Muscle layer of duodenum (tissue), 2 donors: ENCODE measurements around the gene SLC17A2.
A peak's percentile ranks its signal among the peaks of the same experiment; 100 is the strongest.

Source experiments
- H3K27ac ChIP-seq: one replicate; pipeline ENCODE4 v1.7.0; 2013; ENCODE audit warnings: mild to moderate bottlenecking, low read length
- H3K27me3 ChIP-seq: one replicate; pipeline ENCODE4 v1.7.0; 2013; ENCODE audit warnings: low read depth, mild to moderate bottlenecking, control low read depth, low read length
- H3K36me3 ChIP-seq, 2 donors: one replicate each; pipeline ENCODE4 v1.7.0; 2013; ENCODE audit warnings: low read length in 2 of 2, control low read depth in 1 of 2, mild to moderate bottlenecking in 1 of 2; ENCODE audit not compliant: insufficient read depth in 2 of 2, control insufficient read depth in 1 of 2
- H3K4me1 ChIP-seq, 2 donors: one replicate each; pipeline ENCODE4 v1.7.0; 2013; ENCODE audit warnings: low read length in 2 of 2, mild to moderate bottlenecking in 2 of 2, control low read depth in 1 of 2, moderate library complexity in 1 of 2; ENCODE audit not compliant: insufficient read depth in 2 of 2, control insufficient read depth in 1 of 2
- H3K4me3 ChIP-seq, 2 donors: one replicate each; pipeline ENCODE4 v1.7.0; 2013; ENCODE audit warnings: low read length in 2 of 2, low read depth in 1 of 2, mild to moderate bottlenecking in 1 of 2
- H3K9me3 ChIP-seq, 2 donors: one replicate each; pipeline ENCODE4 v1.7.0; 2013; ENCODE audit warnings: low read length in 2 of 2, control low read depth in 1 of 2, mild to moderate bottlenecking in 1 of 2; ENCODE audit not compliant: control insufficient read depth in 1 of 2
- donor health status: healthy.

SLC17A2 gene

DNA sequence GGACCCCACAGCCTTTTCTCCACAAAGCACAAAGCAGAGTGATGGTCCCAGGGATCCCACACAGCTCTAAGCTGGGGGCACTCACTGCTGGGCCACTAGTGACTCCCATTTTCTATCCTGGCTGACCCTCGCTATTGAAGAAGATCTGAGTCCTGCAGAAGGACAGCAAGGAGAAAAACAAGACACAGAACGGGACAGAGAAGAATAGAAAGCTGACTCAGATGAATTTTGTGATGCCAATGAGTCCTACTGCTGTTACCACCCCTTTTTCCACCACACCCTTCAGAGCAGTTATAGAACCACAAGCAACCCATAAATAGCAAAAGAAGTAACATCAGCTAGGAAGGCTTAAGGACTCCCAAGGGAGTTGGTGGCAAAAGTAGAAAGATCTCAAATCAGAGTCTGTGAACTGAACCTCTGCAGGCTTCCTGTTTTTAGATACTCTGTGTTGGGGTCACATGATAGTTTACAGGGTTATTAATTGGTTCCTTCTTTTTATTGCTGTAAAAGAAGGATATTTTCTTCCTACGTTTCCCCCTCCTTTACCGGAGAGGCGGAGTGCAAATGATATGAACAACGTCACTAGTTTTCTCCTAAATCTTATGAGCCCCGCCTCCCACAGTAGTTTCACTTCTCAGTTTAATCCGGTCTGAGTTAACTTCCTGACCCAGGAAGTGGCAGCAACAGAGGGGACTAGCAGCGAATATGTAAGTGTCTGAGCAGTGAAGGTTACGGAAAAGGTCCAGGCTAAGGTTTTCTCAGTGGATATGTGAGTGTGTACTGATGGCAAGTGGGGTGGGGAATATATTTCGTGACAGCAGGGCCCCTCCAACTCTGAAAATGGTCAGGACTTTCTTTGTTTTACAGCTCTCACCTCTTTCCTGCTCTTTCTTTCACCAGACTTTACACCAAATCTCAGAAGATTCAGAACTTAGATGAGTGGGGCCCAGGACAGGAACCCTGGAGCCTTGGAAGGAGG is 31.9 kb upstream of the SLC17A2 start, which contains the start of gene TRIM38:
Gene TRIM38 (plus strand): TSS at position 654 of the 979 bp plus-strand sequence. CDS start 3,721 bp downstream, outside the sequence.
- no peaks in the 10 kb centered on the region for H3K9me3 ChIP-seq
- H3K27me3 ChIP-seq, result no peaks in the 10 kb centered on the region
- peak within 1 kb of the TSS; percentile 82 to 90 for H3K4me3 ChIP-seq
- peaks cover 0 to 34% of the 10 kb centered on the region in 2 donors for H3K4me1 ChIP-seq
- peaks cover 14 to 19% of the 10 kb centered on the region in 2 donors for H3K36me3 ChIP-seq
- H3K27ac ChIP-seq, result peak within 1 kb of the TSS; percentile 100

DNA sequence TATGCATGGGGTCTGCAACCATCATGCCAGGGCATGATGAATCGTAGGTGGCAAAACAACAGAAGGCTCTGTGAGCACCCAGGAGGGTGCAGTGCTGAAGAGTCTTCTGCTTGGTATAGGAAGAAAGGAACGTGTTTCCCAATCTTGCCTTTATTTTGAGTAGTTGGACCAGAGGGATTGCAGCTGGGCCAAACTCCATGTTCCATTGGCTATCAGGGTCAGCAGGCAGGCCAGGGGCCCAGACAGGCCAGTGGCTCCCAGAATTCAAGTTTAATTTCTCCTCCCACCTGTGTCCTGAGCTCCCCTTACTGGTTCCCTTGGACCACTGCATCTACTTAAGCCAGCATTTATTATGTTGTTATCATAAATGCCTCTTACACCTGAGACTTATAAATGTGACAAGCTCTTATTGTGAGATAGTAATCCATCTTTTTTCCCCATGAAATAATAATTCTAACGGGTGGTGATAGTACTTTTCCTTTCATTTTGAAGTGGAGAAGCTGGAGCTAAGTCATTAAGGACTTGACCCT is 31.2 kb upstream of the SLC17A2 start:
- Histone ChIP-seq H3K36me3 (peaks cover 8 to 16% of the 10 kb centered on the region in 2 donors), H3K27ac (peak overlapping the region; percentile 100), H3K4me3 (peak overlapping the region; percentile 82 to 89), H3K9me3 (no peaks in the 10 kb centered on the region), H3K4me1 (peaks cover 0 to 27% of the 10 kb centered on the region in 2 donors), H3K27me3 (no peaks in the 10 kb centered on the region)

DNA sequence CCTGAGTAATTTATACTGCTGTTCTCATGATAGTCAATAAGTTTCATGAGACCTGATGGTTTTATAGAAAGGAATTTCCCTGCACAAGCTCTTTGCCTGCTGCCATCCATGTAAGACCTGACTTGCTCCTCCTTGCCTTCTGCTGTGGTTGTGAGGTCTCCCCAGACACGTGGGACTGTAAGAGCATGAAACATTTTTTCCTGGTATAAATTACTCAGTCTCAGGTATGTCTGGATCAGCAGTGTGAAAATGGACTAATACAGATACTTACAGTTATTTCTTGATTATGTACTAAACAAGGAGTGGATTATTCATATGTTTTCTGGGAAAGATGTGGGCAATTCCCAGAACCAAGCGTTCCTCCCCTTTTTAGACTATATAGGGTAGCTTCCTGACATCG is 30.2 kb upstream of the SLC17A2 start:
- no peak overlapping the region for H3K4me3 ChIP-seq

DNA sequence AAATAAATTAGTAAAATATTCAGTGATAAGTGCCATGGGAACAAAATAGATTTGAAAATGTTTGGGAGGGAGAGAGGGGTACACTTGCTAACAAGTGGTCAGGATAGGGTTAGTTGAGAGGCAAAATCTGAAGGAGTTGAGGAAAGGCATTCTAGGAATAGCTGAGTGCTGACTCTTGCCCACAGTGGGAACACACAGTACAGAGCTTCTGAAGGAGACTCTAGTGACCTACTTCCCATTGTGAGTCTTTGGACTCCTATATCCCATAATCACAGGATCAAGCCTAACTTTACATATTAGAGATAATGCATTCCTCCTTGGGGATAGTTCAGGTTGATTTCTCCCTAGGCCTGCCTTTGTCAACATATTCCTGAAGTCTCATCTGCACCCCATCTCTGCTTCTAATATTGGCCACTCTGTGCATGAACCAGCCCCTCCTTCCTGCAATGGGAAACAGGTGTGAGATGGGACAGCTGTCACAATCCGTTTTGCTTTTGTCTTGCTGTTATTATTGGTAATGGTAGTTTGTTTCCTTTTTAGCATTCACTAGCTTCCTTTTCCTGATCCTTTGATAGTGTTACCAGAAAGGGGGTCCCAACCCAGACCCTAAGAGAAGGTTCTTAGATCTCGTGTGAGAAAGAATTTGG is 29.5 kb upstream of the SLC17A2 start:
- no peaks in the 10 kb centered on the region for H3K9me3 ChIP-seq
- no peak overlapping the region for H3K27ac ChIP-seq
- H3K4me3 ChIP-seq, result no peak overlapping the region

More for the DNA sequence above, 30.2 kb upstream of the SLC17A2 start:
- Histone ChIP-seq H3K27me3 (no peaks in the 10 kb centered on the region), H3K36me3 (peaks cover 0 to 10% of the 10 kb centered on the region in 2 donors), H3K4me1 (peaks cover 0 to 24% of the 10 kb centered on the region in 2 donors), H3K27ac (no peak overlapping the region), H3K9me3 (no peaks in the 10 kb centered on the region)

DNA sequence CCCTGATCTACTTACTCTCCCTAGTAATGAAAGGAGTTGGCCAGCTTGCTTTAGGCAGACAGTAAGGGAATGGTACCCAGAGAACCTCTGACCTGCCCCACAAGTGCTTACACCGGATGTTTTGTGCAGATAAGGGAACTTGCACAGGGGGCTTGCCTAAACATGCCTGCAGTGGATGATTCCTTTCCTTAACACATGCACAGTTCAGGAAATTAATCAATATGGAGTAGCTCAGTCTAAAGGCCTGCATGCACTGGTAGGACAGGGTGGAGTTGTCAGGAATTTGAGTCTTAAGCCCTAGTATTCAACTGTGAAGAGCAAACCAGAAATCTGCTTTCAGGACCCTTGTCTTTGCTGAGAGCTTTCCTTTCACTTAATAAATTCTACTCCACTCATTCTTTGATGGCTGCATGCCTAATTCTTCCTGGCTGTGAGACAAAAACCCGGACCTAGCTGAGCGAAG is 28.2 kb upstream of the SLC17A2 start:
- Histone ChIP-seq H3K27ac (no peak overlapping the region), H3K27me3 (no peaks in the 10 kb centered on the region), H3K4me1 (peaks cover 0 to 10% of the 10 kb centered on the region in 2 donors), H3K36me3 (peaks cover 0 to 4% of the 10 kb centered on the region in 2 donors), H3K9me3 (no peaks in the 10 kb centered on the region), H3K4me3 (no peak overlapping the region)

More for the DNA sequence above, 29.5 kb upstream of the SLC17A2 start:
- H3K27me3 ChIP-seq, result no peaks in the 10 kb centered on the region
- peaks cover 0 to 6% of the 10 kb centered on the region in 2 donors for H3K36me3 ChIP-seq
- peaks cover 0 to 19% of the 10 kb centered on the region in 2 donors for H3K4me1 ChIP-seq

DNA sequence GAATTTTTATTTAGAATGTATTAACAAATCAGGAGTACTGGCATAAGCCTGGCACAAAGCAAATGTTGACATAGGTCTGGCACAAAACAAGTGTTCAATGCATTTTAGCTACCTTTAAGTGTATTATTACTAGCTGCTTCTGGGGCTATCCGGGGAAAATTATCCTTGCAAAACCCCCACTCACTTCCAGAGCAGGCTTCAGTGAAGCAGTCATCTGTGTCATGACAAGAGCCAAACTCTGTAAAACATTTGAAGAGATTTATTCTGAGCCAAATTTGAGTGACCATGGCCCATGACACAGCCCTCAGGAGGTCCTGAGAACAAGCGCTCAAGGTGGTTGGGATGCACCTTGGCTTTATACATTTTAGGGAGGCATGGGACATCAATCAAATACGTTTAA is 25.7 kb upstream of the SLC17A2 start:
- H3K27ac ChIP-seq, result no peak overlapping the region
- H3K36me3 ChIP-seq, result no peaks in the 10 kb centered on the region
- H3K27me3 ChIP-seq, result no peaks in the 10 kb centered on the region
- H3K9me3 ChIP-seq, result no peaks in the 10 kb centered on the region
- no peak overlapping the region for H3K4me3 ChIP-seq
- H3K4me1 ChIP-seq, result no peaks in the 10 kb centered on the region

DNA sequence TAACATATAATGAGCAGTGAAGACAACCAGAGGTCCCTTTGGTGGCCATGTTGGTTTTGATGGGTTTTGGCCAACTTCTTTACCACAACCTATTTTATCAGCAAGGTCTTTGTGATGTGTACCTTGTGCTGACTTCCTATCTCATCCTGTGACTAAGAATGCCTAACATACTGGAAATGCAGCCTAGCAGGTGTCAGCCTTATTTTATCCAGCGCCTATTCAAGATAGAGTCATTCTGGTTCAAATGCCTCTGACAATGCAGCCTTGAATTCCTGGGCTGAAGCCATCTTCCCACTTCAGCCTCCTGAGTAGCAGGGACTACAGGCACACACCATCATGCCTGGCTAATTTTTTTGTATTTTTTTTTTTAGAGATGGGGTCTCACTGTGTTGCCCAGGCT is 24.3 kb upstream of the SLC17A2 start:
- no peak overlapping the region for H3K4me3 ChIP-seq
- no peaks in the 10 kb centered on the region for H3K9me3 ChIP-seq
- no peaks in the 10 kb centered on the region for H3K36me3 ChIP-seq

DNA sequence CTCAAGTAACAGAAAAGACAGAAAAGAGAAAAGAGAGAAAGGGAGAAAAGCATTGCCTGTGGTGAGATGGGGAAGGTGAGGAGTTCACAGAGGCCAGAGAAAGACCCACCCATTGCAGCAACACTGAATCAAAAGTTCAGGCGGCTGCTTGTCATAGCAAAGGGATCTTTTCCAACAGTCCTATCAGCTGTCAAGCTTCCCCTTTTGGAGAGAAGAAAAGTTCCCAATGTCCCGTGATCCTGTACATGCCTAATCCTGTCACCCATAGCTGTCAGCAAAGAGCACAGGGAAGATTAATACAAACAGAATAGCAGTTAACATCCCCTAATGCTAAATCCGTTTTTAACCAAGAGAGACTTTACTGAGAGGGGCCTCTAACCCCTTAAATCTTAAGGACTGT is 23.2 kb upstream of the SLC17A2 start:
- no peaks in the 10 kb centered on the region for H3K36me3 ChIP-seq
- no peaks in the 10 kb centered on the region for H3K4me1 ChIP-seq
- no peak overlapping the region for H3K4me3 ChIP-seq
- H3K27me3 ChIP-seq, result no peaks in the 10 kb centered on the region
- no peak overlapping the region for H3K27ac ChIP-seq
- H3K9me3 ChIP-seq, result no peaks in the 10 kb centered on the region

More for the DNA sequence above, 24.3 kb upstream of the SLC17A2 start:
- Histone ChIP-seq H3K27ac (no peak overlapping the region), H3K27me3 (no peaks in the 10 kb centered on the region), H3K4me1 (no peaks in the 10 kb centered on the region)

DNA sequence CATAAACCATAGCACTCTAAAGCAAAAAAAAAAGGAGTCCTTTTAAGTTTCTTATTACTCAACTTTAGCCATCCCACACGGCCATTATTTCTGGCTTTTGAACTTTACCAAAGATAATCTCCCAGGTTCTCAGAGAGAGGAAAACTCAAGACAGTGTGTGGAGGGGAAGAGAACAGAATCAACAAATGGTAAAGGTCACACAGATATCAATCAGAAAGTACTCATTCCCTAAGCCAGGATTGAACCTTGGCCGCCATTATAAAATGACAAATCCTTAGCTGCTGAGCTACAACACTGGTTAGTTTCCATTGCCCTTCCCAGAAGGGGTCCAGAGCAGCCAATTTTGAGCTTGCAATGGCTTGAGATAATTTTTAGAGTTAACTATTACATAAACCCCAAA is 22.0 kb upstream of the SLC17A2 start:
- H3K4me3 ChIP-seq, result no peak overlapping the region
- no peaks in the 10 kb centered on the region for H3K9me3 ChIP-seq
- no peaks in the 10 kb centered on the region for H3K36me3 ChIP-seq
- H3K27ac ChIP-seq, result no peak overlapping the region
- no peaks in the 10 kb centered on the region for H3K27me3 ChIP-seq
- no peaks in the 10 kb centered on the region for H3K4me1 ChIP-seq

DNA sequence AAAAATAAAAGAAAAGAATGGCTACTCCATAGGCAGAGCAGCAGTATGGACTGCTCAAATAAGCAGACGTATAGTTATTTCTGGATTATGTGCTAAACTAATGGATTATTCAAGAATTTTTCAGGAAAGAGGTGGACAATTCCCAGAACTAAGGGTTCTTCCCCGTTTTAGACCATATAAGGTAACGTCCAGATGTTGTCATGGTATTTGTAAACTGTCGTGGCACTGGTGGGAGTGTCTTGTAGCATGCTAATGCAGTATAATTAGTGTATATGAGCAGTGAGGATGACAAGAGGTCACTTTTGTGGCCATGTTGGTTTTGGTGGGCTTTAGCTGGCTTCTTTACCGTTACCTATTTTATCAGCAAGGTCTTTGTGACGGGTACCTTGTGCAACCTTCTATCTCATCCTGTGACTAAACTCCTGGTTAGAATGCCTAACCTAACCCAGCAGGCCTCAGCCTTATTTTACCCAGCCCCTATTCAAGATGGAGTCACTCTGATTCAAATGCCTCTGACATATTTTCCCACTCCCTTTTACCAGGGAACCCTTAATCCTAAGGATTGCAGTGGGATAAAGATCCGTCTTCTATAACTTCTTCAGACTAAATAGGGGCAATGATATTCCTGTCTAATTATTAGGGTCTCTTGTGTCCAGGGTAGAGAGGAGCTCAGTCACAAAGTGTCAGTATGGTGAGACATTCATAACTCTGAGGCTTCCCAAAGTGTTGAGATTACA is 21.0 kb upstream of the SLC17A2 start:
- H3K27me3 ChIP-seq, result no peaks in the 10 kb centered on the region

More for the DNA sequence above, 21.0 kb upstream of the SLC17A2 start:
- Histone ChIP-seq H3K4me1 (no peaks in the 10 kb centered on the region), H3K36me3 (no peaks in the 10 kb centered on the region), H3K9me3 (no peaks in the 10 kb centered on the region), H3K27ac (no peak overlapping the region), H3K4me3 (no peak overlapping the region)
